Mucosa of descending colon (tissue), 3 donors: ENCODE data around the gene ZDHHC4. TPM values are rescaled to one million over a fixed set of nuclear protein-coding genes. Genes with fewer than 3 reads are reported as not detected.

Experiments
- ATAC-seq: fragments of 200-7000 bp; cut with Tn5 transposase; one replicate; pipeline ENCODE4 v1.9.1; 2020; ENCODE audit warnings: mild to moderate bottlenecking, moderate library complexity
- DNase-seq, 3 donors: peaks; one replicate each; pipeline ENCODE4 v3.0.0-alpha.2; 2020
- H3K36me3 ChIP-seq: fragments of 200-600 bp; one replicate; pipeline ENCODE4 v1.8.0; 2021; ENCODE audit warnings: low read depth, mild to moderate bottlenecking
- H3K4me1 ChIP-seq: fragments of 200-600 bp; one replicate; pipeline ENCODE4 v1.8.0; 2021; ENCODE audit warnings: low read depth, mild to moderate bottlenecking
- H3K4me3 ChIP-seq: fragments of 200-600 bp; one replicate; pipeline ENCODE4 v1.8.0; 2021; ENCODE audit warnings: mild to moderate bottlenecking
- H3K9me3 ChIP-seq: fragments of 200-600 bp; one replicate; pipeline ENCODE4 v1.8.0; 2021; ENCODE audit warnings: mild to moderate bottlenecking
- CTCF ChIP-seq: fragments of 200-600 bp; IDR thresholded peaks from one replicate; pipeline ENCODE4 v1.8.0; 2022; ENCODE audit warnings: antibody characterized with exemption, mild to moderate bottlenecking
- intact Hi-C, 2 donors: fragments of 100-400 bp; cut with DNase I in 1 of 2; cut with micrococcal nuclease in 1 of 2; formaldehyde crosslinking; loops; one replicate each; pipeline versions ENCODE4 v1.11.0 to v1.11.1; 2022; cut with DNase I, micrococcal nuclease
- total RNA-seq, 3 donors: library from RNA; stranded (reverse); fragmentation: NEBNext Ultra II Directional in 2 of 3; extraction: Animal tissue kit (Norgen Biotek cat#: 25700) in 2 of 3; gene quantifications; one replicate each; pipeline versions ENCODE4 v1.2.1 to v1.2.4, GENCODE V29; 2021 to 2023
- donor health status: DM: no; HTN: no; CAD: no; lungs with moderate emphysema.
- donor health status: DM: no; HTN: no; CAD: no.
- donor health status: DM: no; HTN: yes; CAD: no.

Gene ZDHHC4
- total RNA-seq, 3 donors from 2014 or later = 40.4 to 55.9 (median 41.7) TPM

DNA sequence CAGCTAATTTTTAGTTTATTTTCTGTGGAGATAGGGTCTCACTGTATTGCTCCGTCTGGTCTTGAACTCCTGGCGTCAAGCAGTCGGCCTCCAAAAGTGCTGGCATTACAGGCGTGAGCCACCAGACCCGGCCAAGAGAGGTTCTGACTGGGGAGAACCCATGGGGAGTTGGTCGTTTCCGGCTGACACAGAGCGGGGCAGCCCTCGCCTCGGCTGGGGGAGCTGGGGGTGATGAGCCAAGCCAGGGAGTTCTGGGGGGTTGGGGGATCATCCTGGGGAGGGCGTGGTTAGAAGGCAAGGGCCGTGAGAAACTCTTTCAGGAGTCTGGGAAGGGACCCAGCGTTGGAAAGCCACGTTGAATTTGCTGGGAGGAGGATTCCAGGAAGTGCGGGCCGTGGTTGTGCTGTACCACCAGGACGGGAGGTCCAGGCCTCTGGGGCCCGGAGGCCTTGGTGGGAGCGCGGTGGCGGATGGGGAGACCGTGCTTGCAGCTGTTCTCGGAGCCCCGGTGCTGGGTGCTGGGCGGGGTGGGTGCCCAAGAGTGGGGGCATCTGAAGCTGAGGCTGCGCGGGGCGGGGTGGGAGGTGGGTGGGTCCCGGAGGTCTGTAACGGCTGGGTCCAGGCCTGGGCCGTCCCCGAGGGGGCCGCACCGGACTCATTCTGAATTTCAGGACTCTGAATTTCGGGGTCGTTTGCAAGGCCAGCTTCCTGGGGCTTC lies 29.8 kb downstream of the ZDHHC4 start:
- intact Hi-C loops = no loop called here
- DNase-seq (no peak), ATAC-seq (no peak)
- Histone ChIP-seq H3K4me1 (no peaks in the 10 kb centered on the region), H3K4me3 (no peak overlapping the region), H3K36me3 (no peaks in the 10 kb centered on the region), H3K9me3 (no peaks in the 10 kb centered on the region)
- TF ChIP-seq CTCF = no peak

DNA sequence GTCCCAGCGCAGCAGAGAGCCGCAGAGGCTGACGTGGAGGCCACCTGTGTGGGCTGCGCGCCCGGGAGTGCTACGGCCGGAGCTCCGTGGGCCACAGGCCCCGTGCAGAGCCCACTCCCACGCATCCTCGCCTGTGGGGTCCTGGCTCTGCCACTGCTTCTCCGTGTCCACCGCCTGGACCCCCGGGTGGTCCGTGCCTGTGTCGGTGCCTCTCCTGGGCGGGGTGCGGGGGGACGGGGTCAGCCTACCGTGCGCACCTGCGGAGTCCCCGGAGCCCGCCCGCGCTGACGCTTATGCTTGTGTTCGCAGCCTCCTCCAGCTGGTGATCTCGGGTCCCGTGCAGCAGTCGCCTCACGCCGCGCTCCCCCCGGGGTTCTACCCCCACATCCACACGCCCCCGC lies 30.4 kb downstream of the ZDHHC4 start:
- Histone ChIP-seq H3K9me3 (no peaks in the 10 kb centered on the region), H3K36me3 (no peaks in the 10 kb centered on the region), H3K4me1 (no peaks in the 10 kb centered on the region), H3K4me3 (no peak overlapping the region)
- ATAC-seq = no peak
- TF ChIP-seq CTCF = no peak
- intact Hi-C loops = no loop called here
- DNase-seq = no peak

DNA sequence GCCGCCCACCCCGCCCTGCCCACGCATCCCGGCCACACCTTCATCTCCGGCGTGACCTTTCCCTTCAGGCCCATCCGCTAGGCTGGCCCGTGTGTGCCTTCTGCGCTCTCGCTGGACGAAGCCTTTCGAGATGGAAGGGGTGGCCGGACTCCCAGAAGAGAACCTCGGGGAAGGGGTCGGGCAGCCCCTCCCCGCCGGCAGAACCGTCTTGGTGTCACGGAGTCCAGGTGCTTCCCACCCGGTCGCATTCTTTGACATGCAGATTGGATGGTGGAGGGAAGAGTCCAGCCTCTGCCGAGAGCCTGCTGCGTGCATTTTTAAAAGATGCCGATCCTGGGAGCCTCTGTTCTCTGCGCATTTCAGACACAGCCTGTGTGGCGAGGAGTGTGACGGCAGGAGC lies 30.8 kb downstream of the ZDHHC4 start:
- no peak for DNase-seq
- ATAC-seq = no peak
- Histone ChIP-seq H3K4me3 (no peak overlapping the region), H3K4me1 (no peaks in the 10 kb centered on the region), H3K9me3 (no peaks in the 10 kb centered on the region), H3K36me3 (no peaks in the 10 kb centered on the region)
- TF ChIP-seq CTCF = no peak
- intact Hi-C loops = no loop called here

DNA sequence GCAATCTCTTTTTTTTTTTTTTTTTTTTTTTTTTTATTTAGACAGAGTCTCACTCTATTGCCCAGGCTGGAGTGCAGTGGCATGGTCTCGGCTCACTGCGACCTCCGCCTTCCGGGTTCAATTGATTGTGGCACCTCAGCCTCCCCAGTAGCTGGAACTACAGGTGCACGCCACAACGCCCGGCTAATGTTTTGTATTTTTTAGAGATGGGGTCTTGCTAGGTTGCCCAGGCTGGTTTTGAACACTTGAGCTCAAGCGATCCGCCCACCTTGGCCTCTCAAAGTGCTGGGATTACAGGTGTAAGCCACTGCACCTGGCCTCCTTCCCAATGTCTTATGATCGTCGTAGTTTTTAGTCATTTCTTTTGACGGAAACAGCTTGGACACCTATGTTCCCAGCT lies 31.5 kb downstream of the ZDHHC4 start:
- intact Hi-C loops = no loop called here
- H3K36me3 ChIP-seq = no peaks in the 10 kb centered on the region

GRCh38 chr7:6612819-6613218 lies 35.6 kb downstream of the ZDHHC4 start:
- intact Hi-C loops = no loop called here
- Histone ChIP-seq H3K9me3 (no peaks in the 10 kb centered on the region), H3K4me3 (no peak overlapping the region), H3K36me3 (no peaks in the 10 kb centered on the region), H3K4me1 (peaks cover 5% of the 10 kb centered on the region)
- ATAC-seq = no peak
- no peak for DNase-seq
- TF ChIP-seq CTCF = no peak

More for the DNA sequence above, 31.5 kb downstream of the ZDHHC4 start:
- H3K4me3 ChIP-seq = no peak overlapping the region
- ATAC-seq (no peak), DNase-seq (no peak)
- TF ChIP-seq CTCF = no peak
- H3K4me1 ChIP-seq = no peaks in the 10 kb centered on the region
- H3K9me3 ChIP-seq = no peaks in the 10 kb centered on the region

DNA sequence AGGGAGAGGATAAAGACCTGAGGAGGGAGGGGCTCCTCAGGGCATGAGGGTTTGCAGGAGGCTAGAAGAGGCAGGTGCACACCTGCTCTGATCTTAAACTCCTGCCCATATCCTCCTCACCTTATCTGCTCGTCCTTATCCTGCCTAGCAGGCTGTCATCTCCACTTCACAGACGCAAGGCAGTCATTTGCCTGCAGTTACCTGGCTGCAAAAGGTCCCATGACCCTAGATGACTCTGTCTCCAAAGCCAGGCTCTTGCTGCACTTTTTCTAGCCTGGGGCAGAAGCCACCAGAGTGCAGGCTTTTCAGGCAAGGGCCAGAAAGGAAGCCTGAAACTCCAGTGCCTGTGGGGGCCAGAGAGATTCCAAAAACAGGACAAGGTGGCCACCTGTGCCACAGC lies 36.5 kb downstream of the ZDHHC4 start:
- Histone ChIP-seq H3K9me3 (no peaks in the 10 kb centered on the region), H3K4me3 (no peak overlapping the region), H3K36me3 (no peaks in the 10 kb centered on the region), H3K4me1 (peaks cover 5% of the 10 kb centered on the region)
- TF ChIP-seq CTCF = no peak
- intact Hi-C loops = no loop called here
- ATAC-seq (no peak), DNase-seq (no peak)
